Activated B cell treated with CpG ODN at 0.5 μM for 24 hours (primary cell): ENCODE data around the gene MOCS3. TPM values are rescaled to one million over a fixed set of nuclear protein-coding genes. Genes with fewer than 3 reads are reported as not detected.

ENCODE experiments used
- ATAC-seq: fragments of 200-7000 bp; cut with Tn5 transposase; one replicate; pipeline ENCODE4 v1.10.0; 2021; ENCODE audit warnings: low read depth, mild to moderate bottlenecking, moderate library complexity
- CTCF ChIA-PET: fragments of 350-600 bp; sonication (Branson Sonifier 250); formaldehyde crosslinking; loops from one replicate; lab custom pipeline; 2021; ENCODE audit warnings: antibody characterized with exemption; lab: Charles Lee
- POLR2A ChIA-PET: fragments of 350-600 bp; sonication (Branson Sonifier 250); formaldehyde crosslinking; loops from one replicate; lab custom pipeline; 2021; ENCODE audit warnings: antibody characterized with exemption; lab: Charles Lee
- DNase-seq: peaks from one replicate; pipeline ENCODE4 v3.0.0; 2022
- H3K27ac Mint-ChIP-seq: one replicate; pipeline ENCODE4 v1.8.0; 2020; ENCODE audit warnings: mixed read lengths
- H3K27me3 Mint-ChIP-seq: one replicate; pipeline ENCODE4 v1.8.0; 2021; ENCODE audit warnings: mixed read lengths
- H3K36me3 Mint-ChIP-seq: one replicate; pipeline ENCODE4 v1.8.0; 2021; ENCODE audit warnings: low read depth, mixed read lengths
- H3K4me1 Mint-ChIP-seq: one replicate; pipeline ENCODE4 v1.8.0; 2021; ENCODE audit warnings: mixed read lengths
- H3K4me3 Mint-ChIP-seq: one replicate; pipeline ENCODE4 v1.8.0; 2020; ENCODE audit warnings: mild to moderate bottlenecking, mixed read lengths
- H3K9me3 Mint-ChIP-seq: one replicate; pipeline ENCODE4 v1.8.0; 2020; ENCODE audit warnings: mixed read lengths
- intact Hi-C: fragments of 100-400 bp; cut with micrococcal nuclease; formaldehyde crosslinking; loops from one replicate; pipeline ENCODE4 v1.15.1; 2024
- total RNA-seq: library from RNA; stranded (reverse); gene quantifications from 2 replicates; pipeline ENCODE4 v1.2.3, GENCODE V29; 2022
- TF ChIP-seq, protein P1 (sequence below): fragments of 200-600 bp; IDR thresholded peaks from one replicate; pipeline ENCODE4 v1.8.0; 2022; ENCODE audit warnings: antibody characterized with exemption, mild to moderate bottlenecking

MOCS3 gene
- total RNA-seq, 1 donor from 2014 or later = 8.1 TPM

DNA sequence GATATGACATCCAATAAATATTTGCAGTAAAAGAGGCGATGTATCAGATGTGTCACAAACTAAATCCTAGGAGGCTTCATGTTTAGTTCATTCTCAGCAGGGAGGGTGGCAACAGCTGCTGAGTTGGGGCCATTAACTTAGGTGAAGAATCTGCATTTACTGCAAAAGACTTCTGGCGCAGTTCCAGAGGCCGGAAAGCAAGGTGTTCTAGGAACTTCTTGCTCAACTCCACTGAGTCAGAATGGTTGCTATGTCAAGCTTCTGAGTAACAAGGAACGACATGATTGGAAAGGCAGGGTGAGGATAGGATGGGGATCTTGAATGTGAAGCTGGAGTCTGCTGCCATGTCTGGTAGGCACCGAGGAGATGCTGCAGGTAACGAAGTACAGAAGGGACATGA, 39.1 kb upstream of the MOCS3 start:
- no peaks in the 10 kb centered on the region for H3K9me3 Mint-ChIP-seq
- no peaks in the 10 kb centered on the region for H3K27me3 Mint-ChIP-seq
- intact Hi-C loops = no loop called here
- TF ChIP-seq, protein P1, sequence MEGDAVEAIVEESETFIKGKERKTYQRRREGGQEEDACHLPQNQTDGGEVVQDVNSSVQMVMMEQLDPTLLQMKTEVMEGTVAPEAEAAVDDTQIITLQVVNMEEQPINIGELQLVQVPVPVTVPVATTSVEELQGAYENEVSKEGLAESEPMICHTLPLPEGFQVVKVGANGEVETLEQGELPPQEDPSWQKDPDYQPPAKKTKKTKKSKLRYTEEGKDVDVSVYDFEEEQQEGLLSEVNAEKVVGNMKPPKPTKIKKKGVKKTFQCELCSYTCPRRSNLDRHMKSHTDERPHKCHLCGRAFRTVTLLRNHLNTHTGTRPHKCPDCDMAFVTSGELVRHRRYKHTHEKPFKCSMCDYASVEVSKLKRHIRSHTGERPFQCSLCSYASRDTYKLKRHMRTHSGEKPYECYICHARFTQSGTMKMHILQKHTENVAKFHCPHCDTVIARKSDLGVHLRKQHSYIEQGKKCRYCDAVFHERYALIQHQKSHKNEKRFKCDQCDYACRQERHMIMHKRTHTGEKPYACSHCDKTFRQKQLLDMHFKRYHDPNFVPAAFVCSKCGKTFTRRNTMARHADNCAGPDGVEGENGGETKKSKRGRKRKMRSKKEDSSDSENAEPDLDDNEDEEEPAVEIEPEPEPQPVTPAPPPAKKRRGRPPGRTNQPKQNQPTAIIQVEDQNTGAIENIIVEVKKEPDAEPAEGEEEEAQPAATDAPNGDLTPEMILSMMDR = no peak
- H3K27ac Mint-ChIP-seq = peak overlapping the region; percentile 61
- no peak for DNase-seq
- no peak for ATAC-seq
- POLR2A ChIA-PET = interaction anchor here (0.6 to 0.7 kb wide), 2 partner anchors 17 to 581 kb away, joined by 4 read pairs; no protein-coding TSS in a partner anchor
- H3K4me3 Mint-ChIP-seq = no peak overlapping the region
- CTCF ChIA-PET = interaction anchor here (1.2 to 2.4 kb wide), 2 partner anchors 11 to 125 kb away, joined by 3 to 7 read pairs; partner anchors contain the start of gene BCAS4
- peaks cover 45% of the 10 kb centered on the region for H3K36me3 Mint-ChIP-seq
- peaks cover 90% of the 10 kb centered on the region for H3K4me1 Mint-ChIP-seq

DNA sequence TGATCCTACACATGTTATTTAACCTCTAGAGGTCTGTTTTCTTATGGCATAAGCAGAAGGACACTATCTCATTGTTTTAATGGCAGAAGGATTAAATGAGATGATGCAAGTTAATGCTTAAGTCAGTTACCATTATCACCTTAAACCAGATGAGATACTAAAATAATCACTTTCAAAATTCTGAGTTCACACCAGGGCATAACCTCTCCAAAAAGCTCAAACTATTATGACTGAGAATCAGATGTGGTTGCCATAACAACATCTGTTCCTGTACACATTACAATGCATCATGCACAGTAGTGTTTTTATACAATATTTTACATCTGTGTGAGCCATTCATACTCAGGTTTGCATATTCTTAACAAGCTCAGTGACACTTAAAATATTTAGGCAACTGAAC, 37.6 kb upstream of the MOCS3 start:
- intact Hi-C loops = no loop called here

DNA sequence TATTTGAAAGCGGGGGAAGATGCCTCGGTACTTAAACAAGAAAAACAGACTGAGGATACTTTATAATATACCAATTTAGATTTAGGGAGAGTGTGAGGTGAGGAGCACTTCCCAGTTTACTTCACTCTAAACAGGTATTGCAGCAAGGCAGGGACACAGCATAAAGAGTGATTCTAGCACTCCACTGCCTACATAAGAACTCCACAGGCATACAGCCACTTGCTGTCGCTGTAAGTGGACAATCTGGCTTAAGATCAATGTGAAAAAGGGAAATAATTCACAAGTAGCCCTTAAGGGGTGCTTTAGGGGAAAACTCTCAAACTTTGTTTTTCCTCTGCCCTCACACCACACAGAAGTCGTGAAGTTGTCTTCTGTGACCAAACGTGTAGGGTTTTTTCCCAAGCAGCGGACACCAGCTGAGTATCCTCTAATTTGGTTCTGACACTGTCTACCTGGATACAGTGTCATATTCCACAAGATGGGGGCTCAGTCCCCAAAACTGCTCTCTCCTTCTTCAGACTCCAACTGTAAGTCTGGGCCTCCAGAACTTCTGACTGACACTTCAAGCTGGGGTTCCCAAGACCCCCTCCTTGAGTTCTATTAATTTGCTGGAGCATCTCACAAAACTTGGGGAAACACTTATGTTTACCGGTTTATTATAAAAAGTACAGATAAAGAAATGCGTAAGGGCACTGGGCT, 36.7 kb upstream of the MOCS3 start:
- CTCF ChIA-PET = interaction anchor here (1.5 to 2.4 kb wide), 3 partner anchors 7 to 131 kb away, joined by 5 to 10 read pairs (median 7); partner anchors contain the start of gene BCAS4
- intact Hi-C loops = no loop called here
- TF ChIP-seq, protein P1 = no peak
- peak overlapping the region; percentile 65 for H3K27ac Mint-ChIP-seq
- peaks cover 88% of the 10 kb centered on the region for H3K4me1 Mint-ChIP-seq
- peaks cover 50% of the 10 kb centered on the region for H3K36me3 Mint-ChIP-seq
- POLR2A ChIA-PET = interaction anchor here (1.3 to 2.0 kb wide), 4 partner anchors 9 to 132 kb away, joined by 4 to 11 read pairs (median 8); partner anchors contain the start of genes ADNP and BCAS4
- no peak overlapping the region for H3K4me3 Mint-ChIP-seq
- DNase-seq = no peak
- ATAC-seq = no peak
- no peaks in the 10 kb centered on the region for H3K27me3 Mint-ChIP-seq
- H3K9me3 Mint-ChIP-seq = no peaks in the 10 kb centered on the region

More for the DNA sequence above, 37.6 kb upstream of the MOCS3 start:
- H3K27ac Mint-ChIP-seq = no peak overlapping the region
- ATAC-seq (peak; percentile 38), DNase-seq (no peak)
- H3K9me3 Mint-ChIP-seq = no peaks in the 10 kb centered on the region
- TF ChIP-seq, protein P1 = no peak
- H3K27me3 Mint-ChIP-seq = no peaks in the 10 kb centered on the region
- no peak overlapping the region for H3K4me3 Mint-ChIP-seq
- H3K36me3 Mint-ChIP-seq = peaks cover 53% of the 10 kb centered on the region
- H3K4me1 Mint-ChIP-seq = peaks cover 91% of the 10 kb centered on the region
- ChIA-PET POLR2A (interaction anchor here (0.6 to 1.9 kb wide), 4 partner anchors 9 to 126 kb away, joined by 3 to 11 read pairs (median 6); partner anchors contain the start of genes ADNP and BCAS4), CTCF (interaction anchor here (1.5 to 2.4 kb wide), 2 partner anchors 8 to 127 kb away, joined by 7 to 10 read pairs; partner anchors contain the start of gene BCAS4)

DNA sequence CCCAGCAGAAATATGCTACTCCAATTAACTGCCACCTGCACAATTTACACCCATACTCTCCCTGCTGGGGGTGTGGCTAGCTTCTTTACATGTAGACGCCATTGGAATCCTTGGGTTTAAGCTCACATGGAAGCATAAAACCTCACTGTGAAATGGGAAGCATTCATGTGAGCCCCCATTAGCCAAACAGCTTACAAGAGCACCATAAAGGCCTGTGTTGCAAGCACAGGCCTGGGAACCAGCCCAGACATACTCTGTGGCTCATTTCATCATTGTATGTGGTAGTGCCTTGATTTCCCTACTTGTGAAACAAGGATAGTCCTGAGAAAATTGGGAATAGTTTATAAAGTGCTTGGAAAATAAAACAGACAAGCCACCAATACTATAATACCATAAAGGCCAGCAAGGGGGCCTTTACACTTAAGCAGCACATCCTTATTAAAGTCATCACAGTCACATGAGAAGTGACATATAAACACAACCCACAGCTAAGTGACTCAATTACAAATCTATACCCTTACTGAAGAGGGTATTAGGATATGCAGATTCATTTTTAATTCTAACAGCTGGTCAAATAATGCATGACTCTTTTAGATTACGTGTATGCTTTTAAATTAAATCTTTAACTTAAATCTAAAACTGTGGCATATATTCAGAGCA, 34.2 kb upstream of the MOCS3 start:
- peaks cover 88% of the 10 kb centered on the region for H3K4me1 Mint-ChIP-seq
- TF ChIP-seq, protein P1 = no peak
- H3K27ac Mint-ChIP-seq = peak overlapping the region; percentile 21
- H3K27me3 Mint-ChIP-seq = no peaks in the 10 kb centered on the region
- no peak for ATAC-seq
- H3K9me3 Mint-ChIP-seq = no peaks in the 10 kb centered on the region
- no peak for DNase-seq
- CTCF ChIA-PET = interaction anchor here (1.2 to 2.7 kb wide), 2 partner anchors 9 to 130 kb away, joined by 4 to 6 read pairs; partner anchors contain the start of gene BCAS4
- POLR2A ChIA-PET = no interaction called here
- H3K4me3 Mint-ChIP-seq = no peak overlapping the region
- H3K36me3 Mint-ChIP-seq = peaks cover 62% of the 10 kb centered on the region
- intact Hi-C loops = no loop called here
